B cell (primary cell): ENCODE measurements around the gene ANKS1B. TPM values are rescaled to one million over a fixed set of nuclear protein-coding genes. Genes with fewer than 3 reads are reported as not detected.

Experiments
- ATAC-seq: fragments of 200-7000 bp; cut with Tn5 transposase; one replicate; pipeline ENCODE4 v1.10.0; 2021; ENCODE audit warnings: low read depth, mild to moderate bottlenecking, moderate number of reproducible peaks, moderate library complexity
- CTCF ChIA-PET: fragments of 350-600 bp; sonication (Branson Sonifier 250); formaldehyde crosslinking; loops from one replicate; lab custom pipeline; 2021; ENCODE audit warnings: antibody characterized with exemption, inconsistent platforms; lab: Charles Lee
- POLR2A ChIA-PET: fragments of 350-600 bp; sonication (Branson Sonifier 250); formaldehyde crosslinking; loops from one replicate; lab custom pipeline; 2021; ENCODE audit warnings: antibody characterized with exemption; lab: Charles Lee
- DNase-seq: peaks from one replicate; pipeline ENCODE4 v3.0.0; 2013
- H2AFZ ChIP-seq: 2 replicates; pipeline ENCODE4 v1.6.1; 2012; ENCODE audit warnings: mild to moderate bottlenecking, low read depth, low read length; ENCODE audit not compliant: insufficient read depth, poor library complexity, severe bottlenecking
- H3K27ac ChIP-seq, 2 donors: 1 replicate in 1 of 2; 2 replicates in 1 of 2; pipeline ENCODE4 v1.5.1; 2012 to 2013; ENCODE audit warnings: low read length in 2 of 2, mild to moderate bottlenecking in 2 of 2, moderate library complexity in 1 of 2
- H3K27me3 ChIP-seq, 4 experiments: fragments of 200-600 bp in 1 of 4; sonication (generic) in 1 of 4; replicated peaks in 1 of 4; 1 replicate in 2 of 4; 2 replicates in 2 of 4; pipeline versions ENCODE4 v1.6.1 to v1.7.0; 2013 to 2016; ENCODE audit warnings: low read length in 3 of 4, mild to moderate bottlenecking in 2 of 4, mixed read lengths in 1 of 4, moderate library complexity in 1 of 4; ENCODE audit not compliant: insufficient read depth in 4 of 4, control insufficient read depth in 3 of 4; ENCODE audit errors: control extremely low read depth in 1 of 4
- H3K36me3 ChIP-seq, 2 experiments: replicated peaks in 1 of 2; 1 replicate in 1 of 2; 2 replicates in 1 of 2; pipeline versions ENCODE4 v1.6.1 to v1.7.1; 2013; ENCODE audit warnings: low read length in 1 of 2; ENCODE audit not compliant: insufficient read depth in 2 of 2, control insufficient read depth in 1 of 2; ENCODE audit errors: control extremely low read depth in 1 of 2, extremely low read depth in 1 of 2
- H3K4me1 ChIP-seq, 2 donors: fragments of 200-600 bp in 1 of 2; sonication (generic) in 1 of 2; 1 replicate in 1 of 2; 2 replicates in 1 of 2; pipeline versions ENCODE4 v1.5.1 to v1.6.1; 2013 to 2017; ENCODE audit warnings: low read length in 2 of 2; ENCODE audit not compliant: control insufficient read depth in 2 of 2, insufficient read depth in 2 of 2
- H3K4me2 ChIP-seq: replicated peaks from 2 replicates; pipeline ENCODE3; 2012; ENCODE audit warnings: mild to moderate bottlenecking, low read depth, low read length; ENCODE audit not compliant: poor library complexity, severe bottlenecking
- H3K4me3 ChIP-seq, 5 experiments: fragments of 200-600 bp in 1 of 5; sonication (generic) in 1 of 5; 1 replicate in 3 of 5; 2 replicates in 2 of 5; pipeline versions ENCODE4 v1.5.1 to v1.7.0; 2011 to 2016; ENCODE audit warnings: low read length in 4 of 5, mild to moderate bottlenecking in 4 of 5, low read depth in 2 of 5, control low read depth in 1 of 5, moderate library complexity in 1 of 5; ENCODE audit not compliant: insufficient read depth in 1 of 5; ENCODE audit errors: control extremely low read depth in 1 of 5, extremely low read depth in 1 of 5
- H3K79me2 ChIP-seq: fragments of 200-600 bp; sonication (generic); one replicate; pipeline ENCODE4 v1.6.0; 2016; ENCODE audit warnings: low read length; ENCODE audit not compliant: control insufficient read depth, insufficient read depth
- H3K9ac ChIP-seq: fragments of 200-600 bp; sonication (generic); 2 replicates; pipeline ENCODE4 v1.6.1; 2017; ENCODE audit warnings: mild to moderate bottlenecking, low read length, moderate library complexity
- H3K9me3 ChIP-seq, 3 donors: one replicate each; pipeline versions ENCODE4 v1.6.1 to v1.7.1; 2013; ENCODE audit warnings: low read length in 2 of 3; ENCODE audit not compliant: control insufficient read depth in 2 of 3, insufficient read depth in 1 of 3; ENCODE audit errors: control extremely low read depth in 1 of 3
- H4K20me1 ChIP-seq: 2 replicates; pipeline ENCODE4 v1.6.0; 2012; ENCODE audit warnings: mild to moderate bottlenecking, low read length; ENCODE audit not compliant: insufficient read depth, control insufficient read depth, poor library complexity, severe bottlenecking
- H3K27ac Mint-ChIP-seq: one replicate; pipeline ENCODE4 v1.8.0; 2021; ENCODE audit warnings: mixed read lengths
- H3K27me3 Mint-ChIP-seq: one replicate; pipeline ENCODE4 v1.8.0; 2021; ENCODE audit warnings: mixed read lengths
- H3K4me1 Mint-ChIP-seq: one replicate; pipeline ENCODE4 v1.8.0; 2021; ENCODE audit warnings: mixed read lengths
- H3K4me3 Mint-ChIP-seq: one replicate; pipeline ENCODE4 v1.8.0; 2021; ENCODE audit warnings: mixed read lengths
- H3K9me3 Mint-ChIP-seq: one replicate; pipeline ENCODE4 v1.8.0; 2022; ENCODE audit warnings: mixed read lengths; ENCODE audit not compliant: insufficient read depth
- EZH2 ChIP-seq: IDR thresholded peaks from 2 replicates; pipeline ENCODE4 v1.6.1; 2012; ENCODE audit warnings: borderline replicate concordance, low read depth, mild to moderate bottlenecking, moderate library complexity, low read length; ENCODE audit not compliant: insufficient read depth, poor library complexity, severe bottlenecking
- WGBS: methylation state at CpG from one replicate; pipeline ENCODE4 v1.1.5; 2013; ENCODE audit warnings: missing lambda C conversion rate; ENCODE audit not compliant: insufficient coverage; 5-methylcytosine and 5-hydroxymethylcytosine counted together
- intact Hi-C: fragments of 100-400 bp; cut with micrococcal nuclease; formaldehyde crosslinking; loops from one replicate; pipeline ENCODE4 v1.10.0; 2022
- polyA plus RNA-seq: library from polyadenylated mRNA; depleted of rRNA; stranded (reverse); fragments of >200 nt; gene quantifications from 2 replicates; pipeline ENCODE4 v1.2.3, GENCODE V29; 2012
- total RNA-seq, 2 donors: library from RNA; stranded (reverse); fragments of 120-200 nt in 1 of 2; gene quantifications; 1 replicate in 1 of 2; 2 replicates in 1 of 2; pipeline versions ENCODE4 v1.2.3 to v1.2.4, GENCODE V29; 2013 to 2022
- TF ChIP-seq, protein P1 (sequence below): fragments of 200-600 bp; IDR thresholded peaks from one replicate; pipeline ENCODE4 v1.8.0; 2022; ENCODE audit warnings: antibody characterized with exemption, mild to moderate bottlenecking

ANKS1B gene
- total and polyA plus RNA-seq, 2 donors (not counting 1 experiment from before 2014, with no cell fraction given) = not detected

DNA sequence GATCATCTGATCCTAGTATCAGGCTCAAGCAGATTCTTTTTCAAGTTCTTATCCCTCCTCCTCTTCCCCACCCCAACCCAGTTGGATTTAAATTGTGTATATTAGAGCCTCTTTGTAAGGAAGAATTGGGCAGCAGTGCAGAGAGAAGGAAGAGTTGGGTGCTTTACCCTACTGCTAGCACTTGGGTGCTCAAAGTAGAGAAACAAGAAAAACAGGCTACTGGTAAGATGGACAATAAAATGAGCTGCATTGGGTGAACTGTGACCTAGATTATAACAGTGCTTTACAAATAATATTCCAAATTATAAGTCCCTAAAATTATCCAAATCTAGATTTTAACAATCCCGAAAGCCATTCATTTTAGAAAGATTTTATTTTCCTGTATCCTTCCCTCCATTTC, 700.6 kb downstream of the ANKS1B start:
- Histone ChIP-seq H3K79me2 (no peaks in the 10 kb centered on the region), H3K4me2 (no peak overlapping the region), H3K27me3 (no peaks in the 10 kb centered on the region), H3K9ac (no peak overlapping the region), H3K4me1 (no peaks in the 10 kb centered on the region), H3K27ac (no peak overlapping the region), H3K4me3 (no peak overlapping the region), H2AFZ (no peak overlapping the region), H3K36me3 (no peaks in the 10 kb centered on the region), H4K20me1 (no peaks in the 10 kb centered on the region), H3K9me3 (no peaks in the 10 kb centered on the region)
- no peaks in the 10 kb centered on the region for H3K27me3 Mint-ChIP-seq
- ChIA-PET CTCF (no interaction called here), POLR2A (no interaction called here)
- DNase-seq (no peak), ATAC-seq (no peak)
- 92% methylated on average over 1 of the region's 1 CpG for WGBS
- intact Hi-C loops = no loop called here
- no peak overlapping the region for H3K4me3 Mint-ChIP-seq
- H3K9me3 Mint-ChIP-seq = peaks cover 4% of the 10 kb centered on the region
- H3K4me1 Mint-ChIP-seq = no peaks in the 10 kb centered on the region
- H3K27ac Mint-ChIP-seq = no peak overlapping the region
- TF ChIP-seq, protein P1, sequence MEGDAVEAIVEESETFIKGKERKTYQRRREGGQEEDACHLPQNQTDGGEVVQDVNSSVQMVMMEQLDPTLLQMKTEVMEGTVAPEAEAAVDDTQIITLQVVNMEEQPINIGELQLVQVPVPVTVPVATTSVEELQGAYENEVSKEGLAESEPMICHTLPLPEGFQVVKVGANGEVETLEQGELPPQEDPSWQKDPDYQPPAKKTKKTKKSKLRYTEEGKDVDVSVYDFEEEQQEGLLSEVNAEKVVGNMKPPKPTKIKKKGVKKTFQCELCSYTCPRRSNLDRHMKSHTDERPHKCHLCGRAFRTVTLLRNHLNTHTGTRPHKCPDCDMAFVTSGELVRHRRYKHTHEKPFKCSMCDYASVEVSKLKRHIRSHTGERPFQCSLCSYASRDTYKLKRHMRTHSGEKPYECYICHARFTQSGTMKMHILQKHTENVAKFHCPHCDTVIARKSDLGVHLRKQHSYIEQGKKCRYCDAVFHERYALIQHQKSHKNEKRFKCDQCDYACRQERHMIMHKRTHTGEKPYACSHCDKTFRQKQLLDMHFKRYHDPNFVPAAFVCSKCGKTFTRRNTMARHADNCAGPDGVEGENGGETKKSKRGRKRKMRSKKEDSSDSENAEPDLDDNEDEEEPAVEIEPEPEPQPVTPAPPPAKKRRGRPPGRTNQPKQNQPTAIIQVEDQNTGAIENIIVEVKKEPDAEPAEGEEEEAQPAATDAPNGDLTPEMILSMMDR = no peak
- no peak for TF ChIP-seq EZH2

DNA sequence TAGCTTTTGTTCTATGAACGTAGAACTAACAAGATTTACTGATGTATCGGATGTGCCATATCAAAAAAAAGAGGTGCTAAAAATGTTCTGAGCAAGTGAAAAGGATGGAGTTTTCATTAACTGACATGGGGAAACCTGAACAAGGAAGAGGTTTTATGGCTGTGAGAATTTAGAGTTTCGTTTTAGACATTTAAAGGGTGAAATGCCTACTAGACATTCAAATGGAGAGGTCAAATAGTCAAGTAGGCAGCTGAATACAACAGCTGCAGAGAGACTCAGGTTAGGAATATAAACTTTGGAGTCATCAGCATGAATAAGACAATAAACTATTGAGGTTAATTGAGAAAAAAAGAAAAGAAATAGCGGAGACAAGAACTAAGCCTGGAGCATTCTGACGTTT, 702.1 kb downstream of the ANKS1B start:
- Histone ChIP-seq H2AFZ (no peak overlapping the region), H3K9ac (no peak overlapping the region), H3K79me2 (no peaks in the 10 kb centered on the region), H3K9me3 (no peaks in the 10 kb centered on the region), H3K4me3 (no peak overlapping the region), H3K4me1 (no peaks in the 10 kb centered on the region), H3K4me2 (no peak overlapping the region), H3K27me3 (no peaks in the 10 kb centered on the region), H4K20me1 (no peaks in the 10 kb centered on the region), H3K36me3 (no peaks in the 10 kb centered on the region), H3K27ac (no peak overlapping the region)
- ATAC-seq = no peak
- DNase-seq = no peak
- Mint-ChIP-seq H3K4me1 (no peaks in the 10 kb centered on the region), H3K27me3 (no peaks in the 10 kb centered on the region), H3K4me3 (no peak overlapping the region), H3K27ac (no peak overlapping the region), H3K9me3 (no peaks in the 10 kb centered on the region)
- intact Hi-C loops = no loop called here
- no peak for TF ChIP-seq EZH2
- TF ChIP-seq, protein P1 = no peak
- CTCF ChIA-PET = no interaction called here
- POLR2A ChIA-PET = no interaction called here
- WGBS = 76% methylated on average over 5 of the region's 5 CpGs
